DOHH2 (cell line): ENCODE data around the gene AAMP.

Experiments used
- H3F3A ChIP-seq: fragments of 200-600 bp; sonication (generic), shearing (Covaris generic); 2 replicates; pipeline ENCODE4 v1.6.0; 2016; ENCODE audit warnings: antibody characterized with exemption, mild to moderate bottlenecking; ENCODE audit not compliant: control insufficient read depth, insufficient read depth
- H3K27ac ChIP-seq: fragments of 200-600 bp; sonication (generic); 2 replicates; pipeline ENCODE4 v1.5.1; 2014; ENCODE audit warnings: low read depth, mild to moderate bottlenecking, low read length, moderate library complexity
- H3K27me3 ChIP-seq: fragments of 200-600 bp; sonication (generic); 2 replicates; pipeline ENCODE4 v1.6.1; 2014; ENCODE audit warnings: mild to moderate bottlenecking, low read length, mixed read lengths; ENCODE audit not compliant: control insufficient read depth
- H3K36me3 ChIP-seq: fragments of 200-600 bp; sonication (generic); 2 replicates; pipeline ENCODE4 v1.6.1; 2014; ENCODE audit warnings: mild to moderate bottlenecking, low read length, moderate library complexity, mixed read lengths; ENCODE audit not compliant: control insufficient read depth
- H3K4me1 ChIP-seq: fragments of 200-600 bp; sonication (generic); 2 replicates; pipeline ENCODE4 v1.6.1; 2014; ENCODE audit warnings: mild to moderate bottlenecking, low read length, mixed read lengths; ENCODE audit not compliant: control insufficient read depth
- H3K4me2 ChIP-seq: fragments of 200-600 bp; sonication (generic); 2 replicates; pipeline ENCODE4 v1.6.0; 2014; ENCODE audit warnings: mild to moderate bottlenecking, low read length, moderate library complexity
- H3K4me3 ChIP-seq: fragments of 200-600 bp; sonication (generic); 2 replicates; pipeline ENCODE4 v1.5.1; 2014; ENCODE audit warnings: mild to moderate bottlenecking, low read length, mixed read lengths
- H3K79me2 ChIP-seq: fragments of 200-600 bp; sonication (generic); 2 replicates; pipeline ENCODE4 v1.6.1; 2014; ENCODE audit warnings: mild to moderate bottlenecking, low read length, mixed read lengths; ENCODE audit not compliant: control insufficient read depth
- H3K9me2 ChIP-seq: fragments of 200-600 bp; sonication (generic); replicated peaks from 2 replicates; pipeline ENCODE4 v1.6.1; 2014; ENCODE audit warnings: mild to moderate bottlenecking, low read length, mixed read lengths; ENCODE audit not compliant: control insufficient read depth
- H3K9me3 ChIP-seq: fragments of 200-600 bp; sonication (generic); 2 replicates; pipeline ENCODE4 v1.6.1; 2014; ENCODE audit warnings: antibody characterized with exemption, low read length, mixed read lengths; ENCODE audit not compliant: control insufficient read depth, insufficient read depth
- H4K20me1 ChIP-seq: fragments of 200-600 bp; sonication (generic); 2 replicates; pipeline ENCODE4 v1.6.0; 2014; ENCODE audit warnings: low read depth, mild to moderate bottlenecking, antibody characterized with exemption, low read length, moderate library complexity; ENCODE audit not compliant: control insufficient read depth, insufficient read depth
- CTCF ChIP-seq: fragments of 200-600 bp; sonication (generic); IDR thresholded peaks from one replicate; pipeline ENCODE4 v1.5.1; 2014; ENCODE audit warnings: antibody characterized with exemption, mild to moderate bottlenecking, low read depth, low read length; ENCODE audit not compliant: poor library complexity, severe bottlenecking
- EZH2phosphoT487 ChIP-seq: fragments of 200-600 bp; sonication (generic); IDR thresholded peaks from 2 replicates; pipeline ENCODE4 v1.6.1; 2017; ENCODE audit warnings: borderline replicate concordance, mild to moderate bottlenecking, antibody characterized with exemption, low read length, moderate library complexity, mixed read lengths

AAMP gene

GRCh38 chr2:218217360-218218267, 52.3 kb downstream of the AAMP start:
- Histone ChIP-seq H3K9me2 (no peaks in the 10 kb centered on the region), H3K4me1 (peaks cover 51% of the 10 kb centered on the region), H3K4me3 (peak overlapping the region; percentile 89), H3F3A (peaks cover 16% of the 10 kb centered on the region), H3K36me3 (peaks cover 49% of the 10 kb centered on the region), H4K20me1 (peaks cover 29% of the 10 kb centered on the region), H3K27me3 (no peaks in the 10 kb centered on the region), H3K79me2 (peaks cover 58% of the 10 kb centered on the region), H3K9me3 (no peaks in the 10 kb centered on the region), H3K4me2 (peak overlapping the region; percentile 92), H3K27ac (peak overlapping the region; percentile 98)
- TF ChIP-seq EZH2phosphoT487 = no peak
- TF ChIP-seq CTCF = no peak

GRCh38 chr2:218216674-218217359, 53.1 kb downstream of the AAMP start, which contains the start of gene ARPC2:
Gene ARPC2 (plus strand): TSS chr2:218217189. CDS start chr2:218217471, 282 bp downstream.
- no peaks in the 10 kb centered on the region for H3K9me3 ChIP-seq
- H3F3A ChIP-seq = peaks cover 16% of the 10 kb centered on the region
- peaks cover 43% of the 10 kb centered on the region for H3K4me1 ChIP-seq
- peaks cover 50% of the 10 kb centered on the region for H3K79me2 ChIP-seq
- H3K36me3 ChIP-seq = peaks cover 41% of the 10 kb centered on the region
- peak within 1 kb of the TSS; percentile 92 for H3K4me2 ChIP-seq
- H3K9me2 ChIP-seq = no peaks in the 10 kb centered on the region
- peak within 1 kb of the TSS; percentile 98 for H3K27ac ChIP-seq
- H3K4me3 ChIP-seq = peak within 1 kb of the TSS; percentile 89
- no peaks in the 10 kb centered on the region for H3K27me3 ChIP-seq
- TF ChIP-seq CTCF = no peak
- no peak for TF ChIP-seq EZH2phosphoT487
- H4K20me1 ChIP-seq = peaks cover 22% of the 10 kb centered on the region

- no peaks in the 10 kb centered on the region for H3K9me2 ChIP-seq
- peaks cover 1% of the 10 kb centered on the region; the same call in 1 of the 2 replicates for H3K27me3 ChIP-seq
- H3K4me2 ChIP-seq = peak overlapping the region; percentile 59
- H3K4me1 ChIP-seq = peaks cover 38% of the 10 kb centered on the region
- H4K20me1 ChIP-seq = peaks cover 17% of the 10 kb centered on the region
- H3K27ac ChIP-seq = peak overlapping the region; percentile 25; the same call in 1 of the 2 replicates
- H3K4me3 ChIP-seq = peak overlapping the region; percentile 77
- no peaks in the 10 kb centered on the region for H3K9me3 ChIP-seq
- H3K79me2 ChIP-seq = peaks cover 45% of the 10 kb centered on the region
- peaks cover 36% of the 10 kb centered on the region for H3K36me3 ChIP-seq
- H3F3A ChIP-seq = peaks cover 16% of the 10 kb centered on the region
- TF ChIP-seq EZH2phosphoT487 (no peak), CTCF (no peak)
Measured at GRCh38 chr2:218216336-218216673, 53.6 kb downstream of the AAMP start.
